LNCaP clone FGC (cell line): ENCODE data around the gene GON4L.
A peak's percentile ranks its signal among the peaks of the same experiment; 100 is the strongest.

Source experiments
- DNase-seq: peaks from one replicate; pipeline ENCODE4 v3.0.0-alpha.2; 2011; ENCODE audit warnings: low read depth
- H3K4me3 ChIP-seq: 2 replicates; pipeline ENCODE4 v1.5.1; 2011; ENCODE audit warnings: mild to moderate bottlenecking, low read depth, low read length, control low read depth
- CTCF ChIP-seq: IDR thresholded peaks from 2 replicates; pipeline ENCODE4 v1.5.1; 2012; ENCODE audit warnings: mild to moderate bottlenecking; ENCODE audit not compliant: control insufficient read depth, insufficient read depth; ENCODE audit errors: extremely low read depth

GON4L gene

GRCh38 chr1:155859881-155860871 is 3.2 kb upstream of the GON4L start:
- no peak for TF ChIP-seq CTCF
- no peak for DNase-seq
- H3K4me3 ChIP-seq: no peak overlapping the region

DNA sequence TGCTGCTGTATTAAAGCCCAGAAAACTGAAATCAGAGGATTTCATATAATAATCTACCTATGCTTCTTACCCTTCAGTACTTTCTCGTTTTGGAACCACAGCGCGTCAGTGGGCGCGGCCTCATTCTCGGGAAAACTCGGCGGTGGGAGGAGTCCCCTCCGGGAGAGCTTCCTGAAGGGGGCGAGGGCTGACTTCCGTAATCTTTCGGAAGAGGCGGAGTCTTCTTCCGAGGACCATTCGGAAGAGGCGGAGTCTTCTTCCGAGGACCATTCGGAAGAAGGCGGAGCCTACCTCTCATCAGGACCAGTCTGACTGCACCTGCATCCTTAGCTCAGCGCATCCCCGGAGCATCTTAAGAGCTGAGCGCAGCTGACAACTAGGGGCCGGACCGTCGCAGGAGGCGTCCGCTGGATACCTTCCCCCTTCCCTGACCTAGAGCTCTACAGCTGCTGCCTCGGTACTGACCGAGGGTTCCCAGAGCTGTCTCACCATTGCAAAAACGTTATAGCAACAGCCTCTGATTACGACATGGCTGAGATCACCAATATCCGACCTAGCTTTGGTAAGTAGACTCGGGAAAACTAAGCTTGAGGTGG is 2.3 kb upstream of the GON4L start, which contains the start of gene SYT11:
Gene SYT11 (plus strand): TSS at position 334 of the 596 bp plus-strand sequence. CDS start 195 bp downstream, at position 529.
- TF ChIP-seq CTCF: no peak
- peak; percentile 93 for DNase-seq
- H3K4me3 ChIP-seq: peak within 1 kb of the TSS; percentile 46

- peak overlapping the region; percentile 46 for H3K4me3 ChIP-seq
- DNase-seq: no peak
- TF ChIP-seq CTCF: no peak
These were observed 1.8 kb upstream of the GON4L start for GRCh38 chr1:155858800-155859233.

- no peak for TF ChIP-seq CTCF
These were observed 598 bp downstream of the GON4L start for GRCh38 chr1:155856257-155856974.

GRCh38 chr1:155850345-155850744 is 6.7 kb downstream of the GON4L start:
- H3K4me3 ChIP-seq: no peak overlapping the region
- no peak for TF ChIP-seq CTCF
- no peak for DNase-seq

More at GRCh38 chr1:155856257-155856974, 598 bp downstream of the GON4L start:
- DNase-seq: no peak
- H3K4me3 ChIP-seq: peak overlapping the region; percentile 94

DNA sequence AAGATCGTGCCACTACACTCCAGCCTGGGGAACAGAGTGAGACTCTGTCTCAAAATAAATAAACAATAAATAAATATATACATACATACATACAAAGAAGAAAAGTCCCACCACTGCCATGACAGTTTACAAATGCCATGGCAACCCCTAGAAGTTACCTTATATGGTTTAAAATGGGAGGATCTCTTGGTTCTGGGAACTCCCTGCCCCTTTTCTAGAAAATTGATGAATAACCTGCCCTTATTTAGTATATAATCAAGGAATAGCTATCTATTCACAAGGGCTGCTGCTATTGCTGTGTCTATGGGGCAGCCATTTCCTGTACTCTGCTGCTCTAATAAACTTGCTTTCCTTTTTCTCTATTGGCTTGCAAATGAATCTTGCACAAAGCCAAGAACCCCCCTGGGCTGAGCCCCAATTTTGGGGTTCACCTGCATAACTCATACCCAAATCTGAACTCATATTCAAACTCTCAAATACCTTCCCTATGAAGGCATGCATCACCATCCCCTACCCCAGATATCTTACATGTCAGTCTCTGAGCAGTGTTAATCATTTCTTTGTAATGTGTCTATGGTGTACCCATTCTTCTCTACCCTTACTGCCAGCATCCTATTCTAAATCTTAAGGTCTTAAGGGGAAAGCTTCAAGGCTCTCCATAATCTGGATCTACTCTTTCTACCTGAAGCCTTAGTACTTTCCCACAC is 9.0 kb downstream of the GON4L start:
- TF ChIP-seq CTCF: no peak
- no peak for DNase-seq

More for the DNA sequence above, 9.0 kb downstream of the GON4L start:
- no peak overlapping the region for H3K4me3 ChIP-seq
